ENCODE data around the gene S1PR3.

S1PR3 gene

DNA sequence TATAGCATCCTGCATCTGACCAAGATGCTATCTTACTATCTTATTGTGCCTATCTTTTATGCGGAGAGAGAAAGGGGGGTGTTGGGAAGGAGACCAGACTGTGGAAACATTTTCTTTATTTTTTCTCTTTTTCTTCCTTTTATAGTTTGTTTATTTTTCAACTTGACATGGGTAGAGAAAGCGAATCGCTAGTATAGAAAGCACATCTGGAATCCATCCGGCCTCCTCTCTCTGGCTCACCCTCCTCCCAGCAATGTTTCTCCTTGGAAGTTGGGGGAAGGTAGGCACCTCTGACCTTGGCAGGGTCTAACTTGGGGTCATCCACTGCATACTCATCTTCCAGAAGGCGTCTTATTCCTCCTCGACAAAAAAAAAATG lies 3.9 kb downstream of the S1PR3 start:
- no peak for DNase-seq
- no peak for TF ChIP-seq EZH2 (IDR thresholded peaks at IDR 0.05; ENCODE audit: borderline replicate concordance, low read depth, low read length, severe bottlenecking)
- TF ChIP-seq CTCF (IDR thresholded peaks at IDR 0.05; ENCODE audit: borderline replicate concordance, extremely low read depth, low read length, poor library complexity, severe bottlenecking): no peak
- no peaks in the 10 kb centered on the region for H3K27me3 ChIP-seq (ENCODE audit: insufficient read depth, low read length, poor library complexity)
- H3K4me2 ChIP-seq (ENCODE audit: insufficient read depth, low read length): no peak overlapping the region
- no peak for ATAC-seq (ENCODE audit: insufficient read depth, low read depth)
- H3K9ac ChIP-seq (ENCODE audit: low read depth, low read length): no peak overlapping the region
- no peak overlapping the region for H3K27ac ChIP-seq (ENCODE audit: low read length)
- H4K20me1 ChIP-seq (ENCODE audit: insufficient read depth, low read length): no peaks in the 10 kb centered on the region
- H3K79me2 ChIP-seq (ENCODE audit: insufficient read depth, low read length): no peaks in the 10 kb centered on the region
- no peaks in the 10 kb centered on the region for H3K36me3 ChIP-seq (ENCODE audit: insufficient read depth, low read length)
- no peaks in the 10 kb centered on the region for H3K9me3 ChIP-seq (ENCODE audit: insufficient read depth, low read length, severe bottlenecking)
- no peaks in the 10 kb centered on the region for H3K4me1 ChIP-seq (ENCODE audit: insufficient read depth, low read length)
- no peak overlapping the region for H2AFZ ChIP-seq (ENCODE audit: low read depth, low read length)
- no peak overlapping the region for H3K4me3 ChIP-seq (ENCODE audit: low read depth in 1 of 2, low read length in 2 of 2)

GRCh38 chr9:88995627-88996026 lies 4.4 kb downstream of the S1PR3 start:
- DNase-seq: no peak

DNA sequence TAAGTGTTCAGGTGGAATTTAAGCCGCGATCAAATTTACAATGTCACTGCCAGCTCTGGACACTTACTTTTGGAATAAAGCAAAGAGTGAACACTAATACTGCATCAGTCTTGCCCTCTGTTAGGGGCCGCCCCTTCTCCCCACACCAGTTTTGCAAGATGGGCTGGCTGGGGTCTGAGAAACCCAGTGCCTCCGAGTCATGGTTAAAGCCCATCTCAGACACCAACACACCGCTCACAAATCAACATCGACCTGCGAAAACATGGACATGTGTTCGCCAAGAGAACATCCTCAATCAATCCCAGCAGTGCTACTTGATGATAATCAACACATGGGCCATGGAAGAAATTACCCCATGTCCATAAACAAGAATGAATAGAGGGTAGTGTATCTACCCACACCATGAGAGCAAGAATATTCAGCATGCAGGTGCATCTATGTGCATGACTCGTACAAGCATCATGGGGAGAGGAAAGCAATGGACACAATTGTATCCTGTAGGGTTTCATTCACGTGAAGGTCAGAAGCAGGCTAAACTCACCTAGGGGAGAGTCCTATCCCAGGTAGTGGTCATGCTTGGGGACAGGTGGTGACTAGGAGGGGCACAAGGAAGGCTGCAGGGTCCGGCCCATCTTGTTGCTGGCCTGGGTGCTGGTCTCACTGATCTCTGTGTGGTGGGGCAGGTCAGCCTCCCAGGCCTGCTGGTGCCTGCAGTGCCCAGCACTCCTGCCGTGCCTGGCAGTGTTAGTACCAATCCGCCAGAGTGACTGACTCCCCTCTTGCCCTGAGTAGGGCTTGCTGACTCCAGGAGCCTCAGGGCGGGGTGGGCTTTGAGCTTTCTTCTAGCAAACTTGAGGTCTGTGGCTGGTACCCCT lies 5.0 kb downstream of the S1PR3 start:
- H3K9me3 ChIP-seq (ENCODE audit: insufficient read depth, low read length, severe bottlenecking): no peaks in the 10 kb centered on the region
- H3K4me1 ChIP-seq (ENCODE audit: insufficient read depth, low read length): peaks cover 7% of the 10 kb centered on the region
- no peak for DNase-seq
- H3K4me2 ChIP-seq (ENCODE audit: insufficient read depth, low read length): no peak overlapping the region
- TF ChIP-seq EZH2 (IDR thresholded peaks at IDR 0.05; ENCODE audit: borderline replicate concordance, low read depth, low read length, severe bottlenecking): no peak
- TF ChIP-seq CTCF (IDR thresholded peaks at IDR 0.05; ENCODE audit: borderline replicate concordance, extremely low read depth, low read length, poor library complexity, severe bottlenecking): no peak
- H3K36me3 ChIP-seq (ENCODE audit: insufficient read depth, low read length): no peaks in the 10 kb centered on the region
- H3K79me2 ChIP-seq (ENCODE audit: insufficient read depth, low read length): no peaks in the 10 kb centered on the region
- no peak overlapping the region for H3K9ac ChIP-seq (ENCODE audit: low read depth, low read length)
- H3K27ac ChIP-seq (ENCODE audit: low read length): no peak overlapping the region
- no peak overlapping the region for H3K4me3 ChIP-seq (ENCODE audit: low read depth in 1 of 2, low read length in 2 of 2)
- no peaks in the 10 kb centered on the region for H3K27me3 ChIP-seq (ENCODE audit: insufficient read depth, low read length, poor library complexity)
- no peaks in the 10 kb centered on the region for H4K20me1 ChIP-seq (ENCODE audit: insufficient read depth, low read length)
- no peak for ATAC-seq (ENCODE audit: insufficient read depth, low read depth)
- no peak overlapping the region for H2AFZ ChIP-seq (ENCODE audit: low read depth, low read length)

More at GRCh38 chr9:88995627-88996026, 4.4 kb downstream of the S1PR3 start:
- Histone ChIP-seq H3K9ac (ENCODE audit: low read depth, low read length) (no peak overlapping the region), H3K4me3 (ENCODE audit: low read depth in 1 of 2, low read length in 2 of 2) (no peak overlapping the region), H3K27ac (ENCODE audit: low read length) (no peak overlapping the region), H3K79me2 (ENCODE audit: insufficient read depth, low read length) (no peaks in the 10 kb centered on the region), H3K9me3 (ENCODE audit: insufficient read depth, low read length, severe bottlenecking) (no peaks in the 10 kb centered on the region), H3K36me3 (ENCODE audit: insufficient read depth, low read length) (no peaks in the 10 kb centered on the region), H2AFZ (ENCODE audit: low read depth, low read length) (no peak overlapping the region), H3K4me1 (ENCODE audit: insufficient read depth, low read length) (0 out of 2 replicates have a peak, but pooled peaks cover under 1% of the 10 kb centered on the region), H3K27me3 (ENCODE audit: insufficient read depth, low read length, poor library complexity) (no peaks in the 10 kb centered on the region), H3K4me2 (ENCODE audit: insufficient read depth, low read length) (no peak overlapping the region), H4K20me1 (ENCODE audit: insufficient read depth, low read length) (no peaks in the 10 kb centered on the region)
- TF ChIP-seq CTCF (IDR thresholded peaks at IDR 0.05; ENCODE audit: borderline replicate concordance, extremely low read depth, low read length, poor library complexity, severe bottlenecking): no peak
- TF ChIP-seq EZH2 (IDR thresholded peaks at IDR 0.05; ENCODE audit: borderline replicate concordance, low read depth, low read length, severe bottlenecking): no peak
- no peak for ATAC-seq (ENCODE audit: insufficient read depth, low read depth)
